Activated T-helper 2 cell treated with anti-CD3 and anti-CD28 coated beads, Interferon-gamma antibody, Interleukin-2, Interleukin-4, amounts not matched to agents 10 μg/mL and 5 μg/mL and 100 μg/mL, durations not matched to agents 14 hours and 24 hours and 36 hours (primary cell): ENCODE results near the gene CALD1. TPM values are rescaled to one million over a fixed set of nuclear protein-coding genes. Genes with fewer than 3 reads are reported as not detected.

ENCODE experiments used
- DNase-seq: peaks from one replicate; pipeline ENCODE4 v3.0.0; 2021; ENCODE audit warnings: low spot score
- H3K27ac Mint-ChIP-seq: one replicate; pipeline ENCODE4 v1.8.0; 2021; ENCODE audit warnings: mixed read lengths
- H3K27me3 Mint-ChIP-seq: one replicate; pipeline ENCODE4 v1.8.0; 2021; ENCODE audit warnings: low read depth, mixed read lengths
- H3K36me3 Mint-ChIP-seq: one replicate; pipeline ENCODE4 v1.8.0; 2021; ENCODE audit warnings: low read depth, mixed read lengths
- H3K4me1 Mint-ChIP-seq: one replicate; pipeline ENCODE4 v1.8.0; 2021; ENCODE audit warnings: low read depth, mixed read lengths
- H3K4me3 Mint-ChIP-seq: one replicate; pipeline ENCODE4 v1.8.0; 2021; ENCODE audit warnings: low read depth, mild to moderate bottlenecking, moderate library complexity, mixed read lengths
- H3K9me3 Mint-ChIP-seq: one replicate; pipeline ENCODE4 v1.8.0; 2021; ENCODE audit warnings: mixed read lengths
- intact Hi-C: fragments of 100-400 bp; cut with micrococcal nuclease; formaldehyde crosslinking; loops from one replicate; pipeline ENCODE4 v1.15.1; 2023
- total RNA-seq: library from RNA; stranded (reverse); gene quantifications from 2 replicates; pipeline ENCODE4 v1.2.3, GENCODE V29; 2022

CALD1 gene
- total RNA-seq, 1 donor from 2014 or later = 10.1 TPM

DNA sequence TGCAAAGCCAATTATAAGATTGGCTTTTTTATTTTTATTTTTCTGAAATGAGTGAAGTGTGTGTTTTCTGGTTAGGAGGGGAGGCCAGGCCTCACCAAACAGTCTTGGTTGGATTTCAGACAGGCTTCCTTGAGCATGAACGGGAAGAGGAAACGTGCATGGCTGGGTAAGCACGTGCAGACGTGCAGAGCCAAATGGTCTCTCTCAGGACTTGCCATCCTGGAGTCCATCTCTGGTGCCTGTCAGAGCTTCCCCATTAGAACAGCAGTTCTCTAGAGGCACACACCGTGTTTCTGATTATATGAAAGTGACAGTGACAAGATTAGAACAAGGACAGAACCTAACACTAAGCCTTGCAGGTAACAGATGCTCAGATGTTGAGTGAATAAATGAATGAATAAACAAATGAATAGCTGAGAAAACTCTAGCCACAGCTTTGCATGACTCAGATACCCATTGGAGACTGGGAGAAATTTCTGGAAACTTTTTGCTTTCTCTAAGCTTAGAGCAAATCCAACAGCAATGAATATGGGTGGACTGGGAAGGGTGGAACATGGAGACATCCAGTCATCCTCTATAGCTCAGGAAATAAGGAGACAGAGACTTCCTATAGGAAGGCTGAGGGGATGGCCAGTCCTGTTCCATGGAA, 11.8 kb upstream of the CALD1 start:
- Mint-ChIP-seq H3K9me3 (no peaks in the 10 kb centered on the region), H3K4me1 (peaks cover 2% of the 10 kb centered on the region), H3K27ac (no peak overlapping the region), H3K4me3 (no peak overlapping the region), H3K36me3 (no peaks in the 10 kb centered on the region), H3K27me3 (no peaks in the 10 kb centered on the region)
- no peak for DNase-seq
- intact Hi-C loops = no loop called here

DNA sequence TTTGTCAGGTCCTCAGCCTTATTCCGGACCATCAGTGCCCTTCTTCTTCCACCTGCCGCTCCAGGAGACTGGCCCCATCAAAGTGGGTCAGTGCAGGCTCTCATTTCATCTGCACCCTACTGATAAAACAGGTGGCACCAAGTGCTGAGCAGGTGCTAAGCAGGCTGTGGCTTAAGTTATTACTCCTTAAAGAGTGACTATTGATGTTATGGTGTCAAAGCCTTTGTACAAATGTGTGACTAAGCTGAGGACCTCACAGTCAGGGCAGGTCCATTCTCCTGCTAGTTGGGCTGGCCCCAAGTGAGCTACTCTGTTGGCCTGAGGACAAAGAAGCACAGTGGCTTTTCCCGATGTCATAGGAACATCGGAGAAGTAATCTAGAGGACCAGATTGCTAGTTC, 11.2 kb upstream of the CALD1 start:
- DNase-seq = no peak
- no peaks in the 10 kb centered on the region for H3K36me3 Mint-ChIP-seq
- intact Hi-C loops = no loop called here
- no peaks in the 10 kb centered on the region for H3K9me3 Mint-ChIP-seq
- no peaks in the 10 kb centered on the region for H3K4me1 Mint-ChIP-seq
- no peak overlapping the region for H3K27ac Mint-ChIP-seq
- no peak overlapping the region for H3K4me3 Mint-ChIP-seq
- H3K27me3 Mint-ChIP-seq = no peaks in the 10 kb centered on the region

DNA sequence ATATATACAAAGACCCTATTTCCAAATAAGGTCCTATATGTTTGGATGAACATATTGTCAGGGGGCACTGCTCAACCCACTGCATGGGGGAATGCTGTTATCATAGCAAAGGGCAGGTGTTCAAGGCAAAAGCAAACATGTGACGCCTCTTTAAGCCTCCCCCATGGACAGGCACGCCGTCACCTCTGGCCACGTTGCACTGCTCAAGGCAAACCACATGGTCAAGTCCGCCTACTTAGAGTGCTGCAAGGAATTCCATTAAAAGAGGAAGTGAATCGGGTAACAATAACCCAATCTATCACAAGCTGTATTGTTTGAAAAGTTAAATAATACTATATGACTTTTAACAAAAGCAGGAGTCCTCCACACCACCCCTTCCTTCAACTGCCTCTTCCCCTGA, 8.8 kb upstream of the CALD1 start:
- Mint-ChIP-seq H3K36me3 (no peaks in the 10 kb centered on the region), H3K4me1 (no peaks in the 10 kb centered on the region), H3K9me3 (no peaks in the 10 kb centered on the region), H3K27ac (no peak overlapping the region), H3K27me3 (no peaks in the 10 kb centered on the region), H3K4me3 (no peak overlapping the region)
- DNase-seq = no peak
- intact Hi-C loops = no loop called here

DNA sequence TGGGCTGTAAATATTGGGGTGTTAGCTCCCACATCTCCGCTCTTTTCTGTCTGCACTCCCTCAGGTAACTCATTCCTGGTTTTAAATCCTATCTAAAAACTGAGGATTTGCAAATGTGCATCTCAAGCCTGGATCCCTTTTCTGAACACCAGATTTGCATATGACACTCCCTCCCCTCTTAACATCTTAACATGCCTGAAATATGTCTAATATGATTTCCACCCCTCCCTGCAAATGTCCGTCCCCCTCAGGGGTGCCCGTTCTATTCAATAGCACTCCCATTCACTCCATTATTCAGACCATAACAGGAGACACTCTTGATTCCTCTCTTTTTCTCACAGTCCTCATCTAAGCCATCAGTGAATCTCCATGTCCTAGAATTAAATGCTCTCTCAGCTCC, 8.3 kb upstream of the CALD1 start:
- DNase-seq = no peak
- intact Hi-C loops = no loop called here
- Mint-ChIP-seq H3K27me3 (no peaks in the 10 kb centered on the region), H3K27ac (no peak overlapping the region), H3K4me3 (no peak overlapping the region), H3K36me3 (no peaks in the 10 kb centered on the region), H3K9me3 (no peaks in the 10 kb centered on the region), H3K4me1 (no peaks in the 10 kb centered on the region)

DNA sequence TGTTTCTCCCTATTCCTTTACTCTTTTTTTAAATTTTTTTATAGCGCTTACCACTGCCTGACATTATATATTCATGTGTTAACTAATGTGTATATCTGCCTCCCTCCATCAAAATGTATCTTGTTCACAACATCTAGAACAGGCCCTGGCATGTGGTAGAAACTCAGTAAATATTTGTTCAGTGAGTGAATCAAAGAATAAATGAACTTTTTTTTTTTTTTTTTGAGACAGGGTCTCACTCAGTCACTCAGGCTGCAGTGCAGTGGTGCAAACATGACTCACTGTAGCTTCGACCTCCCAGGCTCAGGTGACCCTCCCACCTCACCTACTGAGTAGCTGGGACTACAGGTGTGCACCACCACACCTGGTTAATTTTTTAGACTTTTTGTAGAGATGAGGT, 7.5 kb upstream of the CALD1 start:
- no peak overlapping the region for H3K4me3 Mint-ChIP-seq
- H3K4me1 Mint-ChIP-seq = no peaks in the 10 kb centered on the region
- DNase-seq = no peak
- H3K27me3 Mint-ChIP-seq = no peaks in the 10 kb centered on the region
- H3K36me3 Mint-ChIP-seq = no peaks in the 10 kb centered on the region
- H3K27ac Mint-ChIP-seq = no peak overlapping the region
- H3K9me3 Mint-ChIP-seq = no peaks in the 10 kb centered on the region
- intact Hi-C loops = no loop called here

DNA sequence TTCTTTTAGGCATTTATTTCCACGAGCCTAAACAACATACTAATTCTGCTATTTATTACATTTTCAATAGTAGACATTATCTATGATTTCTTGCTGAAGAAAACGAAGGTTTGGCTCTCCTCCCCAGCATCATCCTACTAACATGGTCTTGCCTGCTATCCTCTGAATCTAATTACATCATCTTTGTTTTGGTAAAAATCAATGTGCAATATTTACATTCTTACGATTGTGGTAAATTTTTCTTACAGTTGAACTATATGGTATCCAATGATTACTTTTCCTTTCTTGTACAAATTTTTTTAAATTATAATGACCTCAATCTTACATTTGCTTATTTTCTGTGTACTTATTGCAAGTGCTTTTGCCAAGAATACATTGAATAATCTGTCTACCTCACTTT, 7.0 kb upstream of the CALD1 start:
- Mint-ChIP-seq H3K4me3 (no peak overlapping the region), H3K27ac (no peak overlapping the region), H3K4me1 (no peaks in the 10 kb centered on the region), H3K9me3 (no peaks in the 10 kb centered on the region), H3K36me3 (no peaks in the 10 kb centered on the region), H3K27me3 (no peaks in the 10 kb centered on the region)
- intact Hi-C loops = no loop called here
- DNase-seq = no peak

DNA sequence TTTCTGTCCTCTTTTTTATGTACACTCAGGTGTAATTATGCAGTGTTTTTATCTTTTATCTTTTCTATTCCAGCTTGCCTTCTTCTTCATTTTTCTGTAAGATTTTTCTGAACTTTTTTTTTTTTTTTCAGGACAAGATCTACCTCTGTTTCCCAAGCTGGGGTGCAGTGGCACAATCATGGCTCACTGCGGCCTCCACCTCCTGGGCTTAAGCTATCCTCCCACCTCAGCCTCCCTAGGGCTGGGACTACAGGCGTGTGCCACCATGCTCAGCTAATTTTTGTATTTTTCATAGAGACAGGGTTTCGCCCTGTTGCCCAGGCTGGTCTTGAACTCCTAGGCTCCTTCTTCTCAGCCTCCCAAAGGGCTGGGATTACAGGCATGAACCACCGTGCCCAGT, 6.3 kb upstream of the CALD1 start:
- no peaks in the 10 kb centered on the region for H3K36me3 Mint-ChIP-seq
- no peak overlapping the region for H3K4me3 Mint-ChIP-seq
- DNase-seq = no peak
- no peaks in the 10 kb centered on the region for H3K4me1 Mint-ChIP-seq
- intact Hi-C loops = no loop called here
- H3K27me3 Mint-ChIP-seq = no peaks in the 10 kb centered on the region
- H3K9me3 Mint-ChIP-seq = no peaks in the 10 kb centered on the region
- no peak overlapping the region for H3K27ac Mint-ChIP-seq

DNA sequence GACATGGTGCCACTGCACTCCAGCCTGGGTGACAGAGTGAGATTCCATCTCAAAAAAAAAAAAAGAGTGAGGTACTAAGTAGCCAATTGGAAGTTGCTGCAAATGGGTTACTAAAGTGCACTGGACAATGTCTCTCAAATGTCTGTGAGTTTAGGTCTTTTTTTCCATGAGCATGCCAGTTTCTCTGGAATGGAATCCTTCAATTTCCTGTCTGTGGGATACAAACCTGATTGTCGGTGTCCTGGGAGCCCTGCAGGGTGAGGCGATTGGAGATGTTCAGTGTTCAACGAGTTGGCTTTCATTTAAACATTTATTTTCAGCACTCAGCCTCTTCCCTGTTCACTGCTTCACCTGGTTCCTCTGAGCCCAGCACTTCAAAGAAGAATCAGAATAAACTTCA, 5.3 kb upstream of the CALD1 start:
- intact Hi-C loops = no loop called here
- no peak overlapping the region for H3K4me3 Mint-ChIP-seq
- no peak for DNase-seq
- no peaks in the 10 kb centered on the region for H3K9me3 Mint-ChIP-seq
- H3K4me1 Mint-ChIP-seq = no peaks in the 10 kb centered on the region
- H3K27ac Mint-ChIP-seq = no peak overlapping the region
- H3K36me3 Mint-ChIP-seq = no peaks in the 10 kb centered on the region
- no peaks in the 10 kb centered on the region for H3K27me3 Mint-ChIP-seq

DNA sequence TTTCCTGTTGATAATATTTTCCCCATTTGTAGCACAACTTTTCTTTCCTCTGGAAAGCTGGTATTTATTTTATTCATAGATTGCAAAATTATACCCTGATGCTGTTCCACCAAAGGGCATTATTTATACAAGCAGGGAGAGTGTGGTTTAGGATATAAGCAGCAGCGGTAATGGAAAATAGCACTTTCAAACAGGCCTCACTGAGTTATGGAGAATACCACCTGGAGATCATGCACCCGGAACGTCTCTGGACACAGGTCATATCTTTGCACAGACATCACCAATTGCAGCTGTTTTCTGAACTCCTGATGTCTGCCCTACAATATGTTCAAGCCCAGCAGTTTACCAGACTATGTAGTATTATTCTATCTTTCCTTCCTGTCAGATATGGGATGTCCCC, 2.0 kb upstream of the CALD1 start:
- intact Hi-C loops = no loop called here
- no peaks in the 10 kb centered on the region for H3K27me3 Mint-ChIP-seq
- no peak overlapping the region for H3K4me3 Mint-ChIP-seq
- H3K27ac Mint-ChIP-seq = no peak overlapping the region
- DNase-seq = no peak
- no peaks in the 10 kb centered on the region for H3K36me3 Mint-ChIP-seq
- H3K9me3 Mint-ChIP-seq = no peaks in the 10 kb centered on the region
- H3K4me1 Mint-ChIP-seq = peaks cover 6% of the 10 kb centered on the region

DNA sequence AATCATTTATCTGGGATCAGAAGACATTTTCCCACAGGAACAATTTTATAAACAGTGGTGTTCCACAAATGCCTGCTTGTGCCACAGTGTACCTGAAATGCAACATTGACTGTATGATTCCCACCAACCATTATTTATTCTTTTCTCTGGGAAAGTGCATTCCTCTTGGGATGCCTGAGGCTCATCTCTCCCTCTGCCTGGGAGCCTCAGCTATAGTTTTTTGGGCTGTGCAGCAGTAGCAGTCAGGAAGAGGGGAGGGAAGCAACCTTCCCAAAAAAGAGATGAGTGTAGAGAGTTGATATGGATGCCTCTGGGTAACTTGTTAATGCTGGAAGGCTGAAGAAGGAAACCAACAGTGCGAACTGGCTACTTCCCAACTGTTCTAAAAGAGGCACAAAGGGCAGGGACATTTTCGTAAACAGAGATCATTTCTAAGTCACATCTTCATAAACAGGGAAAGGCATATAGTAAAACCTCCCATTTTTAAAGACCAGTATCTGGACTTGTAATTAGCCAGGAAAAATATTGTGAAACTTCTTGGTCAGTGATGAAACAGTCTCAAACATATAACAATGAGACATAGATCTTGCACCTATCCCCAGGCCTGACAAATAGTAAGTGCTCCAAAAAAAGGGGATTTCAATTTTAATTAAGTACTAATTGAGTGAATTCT, 1.4 kb upstream of the CALD1 start:
- H3K4me1 Mint-ChIP-seq = peaks cover 7% of the 10 kb centered on the region
- H3K9me3 Mint-ChIP-seq = no peaks in the 10 kb centered on the region
- H3K27ac Mint-ChIP-seq = no peak overlapping the region
- H3K27me3 Mint-ChIP-seq = no peaks in the 10 kb centered on the region
- DNase-seq = no peak
- intact Hi-C loops = no loop called here
- no peak overlapping the region for H3K4me3 Mint-ChIP-seq
- H3K36me3 Mint-ChIP-seq = no peaks in the 10 kb centered on the region

DNA sequence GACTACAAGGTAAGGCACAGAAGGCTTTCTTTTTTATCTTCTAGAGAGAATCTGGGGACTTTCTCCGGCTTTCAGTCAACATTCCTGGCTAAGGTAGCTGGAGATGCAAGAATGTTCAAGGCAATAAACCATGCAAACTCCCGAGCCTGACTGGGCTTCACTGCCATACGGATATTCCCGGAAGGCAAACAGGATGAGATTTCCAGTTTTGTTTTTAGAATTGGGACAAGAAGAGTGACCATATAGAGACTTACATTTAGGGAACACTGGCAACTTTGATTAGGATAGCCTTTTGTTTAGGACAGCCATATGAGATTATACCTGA, 269 bp downstream of the CALD1 start:
- Mint-ChIP-seq H3K36me3 (no peaks in the 10 kb centered on the region), H3K4me3 (no peak overlapping the region), H3K4me1 (peaks cover 7% of the 10 kb centered on the region), H3K27ac (no peak overlapping the region), H3K27me3 (no peaks in the 10 kb centered on the region), H3K9me3 (no peaks in the 10 kb centered on the region)
- no peak for DNase-seq
- intact Hi-C loops = no loop called here

DNA sequence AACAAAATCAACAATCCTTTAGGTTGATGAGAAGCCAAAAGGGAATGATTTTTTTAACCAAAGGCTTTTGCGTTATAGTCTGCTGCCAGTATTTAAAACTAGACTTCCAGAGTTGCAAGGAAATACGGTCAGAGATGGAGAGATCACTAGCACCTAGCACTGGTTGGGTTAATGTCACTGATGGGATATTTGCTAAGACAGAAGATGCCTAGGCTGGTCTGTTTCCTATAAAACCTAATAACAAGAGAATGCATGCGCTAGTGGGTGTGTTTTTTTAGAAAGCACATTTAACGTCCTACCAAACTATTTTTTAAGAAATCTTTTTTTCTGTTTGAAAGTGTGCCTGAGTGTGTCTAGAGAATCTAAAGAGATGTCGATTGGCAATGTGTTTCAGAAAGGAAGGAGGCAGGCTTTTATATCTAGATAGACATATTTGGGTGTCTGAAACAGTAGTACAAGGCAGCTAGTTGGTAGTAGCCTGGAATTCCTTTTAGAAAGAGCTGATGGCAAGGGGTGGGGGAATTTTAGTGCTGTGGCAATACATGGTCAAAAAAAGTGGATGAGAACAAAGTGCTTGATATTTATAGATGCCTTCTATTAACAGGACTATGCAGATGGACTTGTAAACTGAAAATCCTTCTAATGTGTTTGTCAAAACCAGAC, 863 bp downstream of the CALD1 start:
- Mint-ChIP-seq H3K27me3 (no peaks in the 10 kb centered on the region), H3K4me1 (peaks cover 7% of the 10 kb centered on the region), H3K36me3 (no peaks in the 10 kb centered on the region), H3K27ac (no peak overlapping the region), H3K4me3 (no peak overlapping the region), H3K9me3 (no peaks in the 10 kb centered on the region)
- DNase-seq = no peak
- intact Hi-C loops = no loop called here

DNA sequence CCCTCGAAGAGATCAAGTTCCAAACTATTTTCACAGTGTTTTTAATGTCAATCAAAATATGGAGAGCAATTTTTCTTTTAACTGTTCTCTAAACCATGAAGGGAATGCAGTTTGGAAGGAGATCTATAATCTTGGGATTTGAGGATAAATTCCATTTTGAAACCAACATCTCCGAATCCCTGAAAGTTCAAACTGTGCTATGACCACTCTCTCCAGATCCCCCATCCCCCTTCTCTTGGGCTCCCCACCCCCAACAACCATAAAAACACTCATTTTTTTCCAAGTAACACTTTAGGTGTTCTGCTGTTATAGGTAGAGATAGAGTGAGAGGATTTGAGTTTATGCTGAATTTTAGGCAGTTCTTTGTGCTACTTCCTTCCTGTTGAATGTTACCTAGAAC, 1.7 kb downstream of the CALD1 start:
- Mint-ChIP-seq H3K27ac (no peak overlapping the region), H3K9me3 (no peaks in the 10 kb centered on the region), H3K27me3 (no peaks in the 10 kb centered on the region), H3K36me3 (no peaks in the 10 kb centered on the region), H3K4me1 (peaks cover 7% of the 10 kb centered on the region), H3K4me3 (no peak overlapping the region)
- DNase-seq = no peak
- intact Hi-C loops = no loop called here
